Adrenal gland (tissue), 5 donors: ENCODE results near the gene LYPD5.

Experiments used
- POLR2A ChIP-seq, 2 donors: fragments of 450-650 bp; IDR thresholded peaks; one replicate each; pipeline ENCODE4 v1.6.1; 2017; ENCODE audit warnings: antibody characterized with exemption in 2 of 2, mild to moderate bottlenecking in 2 of 2, moderate library complexity in 1 of 2
- TF ChIP-seq, protein P1 (sequence below), 6 experiments: fragments of 450-650 bp in 4 of 6; fragments of 200-600 bp in 2 of 6; sonication (generic) in 1 of 6; IDR thresholded peaks; 1 replicate in 5 of 6; 2 replicates in 1 of 6; pipeline versions ENCODE4 v1.5.1 to v1.8.0; 2016 to 2021; ENCODE audit warnings: antibody characterized with exemption in 6 of 6, mild to moderate bottlenecking in 2 of 6, moderate library complexity in 1 of 6
- donor health status: DM: no; HTN: no; CAD: no.

GRCh38 chr19:43847246-43847645 is 45.0 kb upstream of the LYPD5 start:
- TF ChIP-seq, protein P1, sequence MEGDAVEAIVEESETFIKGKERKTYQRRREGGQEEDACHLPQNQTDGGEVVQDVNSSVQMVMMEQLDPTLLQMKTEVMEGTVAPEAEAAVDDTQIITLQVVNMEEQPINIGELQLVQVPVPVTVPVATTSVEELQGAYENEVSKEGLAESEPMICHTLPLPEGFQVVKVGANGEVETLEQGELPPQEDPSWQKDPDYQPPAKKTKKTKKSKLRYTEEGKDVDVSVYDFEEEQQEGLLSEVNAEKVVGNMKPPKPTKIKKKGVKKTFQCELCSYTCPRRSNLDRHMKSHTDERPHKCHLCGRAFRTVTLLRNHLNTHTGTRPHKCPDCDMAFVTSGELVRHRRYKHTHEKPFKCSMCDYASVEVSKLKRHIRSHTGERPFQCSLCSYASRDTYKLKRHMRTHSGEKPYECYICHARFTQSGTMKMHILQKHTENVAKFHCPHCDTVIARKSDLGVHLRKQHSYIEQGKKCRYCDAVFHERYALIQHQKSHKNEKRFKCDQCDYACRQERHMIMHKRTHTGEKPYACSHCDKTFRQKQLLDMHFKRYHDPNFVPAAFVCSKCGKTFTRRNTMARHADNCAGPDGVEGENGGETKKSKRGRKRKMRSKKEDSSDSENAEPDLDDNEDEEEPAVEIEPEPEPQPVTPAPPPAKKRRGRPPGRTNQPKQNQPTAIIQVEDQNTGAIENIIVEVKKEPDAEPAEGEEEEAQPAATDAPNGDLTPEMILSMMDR (IDR thresholded peaks at IDR 0.05) = no peak
- TF ChIP-seq POLR2A (IDR thresholded peaks at IDR 0.05) = no peak
